ENCODE results near the gene PRR20A. TPM values are rescaled to one million over a fixed set of nuclear protein-coding genes. Genes with fewer than 3 reads are reported as not detected.
"Not testable (repeated sequence)": the region's sequence is repeated elsewhere in the genome, so short reads cannot be mapped to it uniquely, and the experiment has no call there.

Gene PRR20A
- total RNA-seq, 1 experiment from 2014 or later = not detected

DNA sequence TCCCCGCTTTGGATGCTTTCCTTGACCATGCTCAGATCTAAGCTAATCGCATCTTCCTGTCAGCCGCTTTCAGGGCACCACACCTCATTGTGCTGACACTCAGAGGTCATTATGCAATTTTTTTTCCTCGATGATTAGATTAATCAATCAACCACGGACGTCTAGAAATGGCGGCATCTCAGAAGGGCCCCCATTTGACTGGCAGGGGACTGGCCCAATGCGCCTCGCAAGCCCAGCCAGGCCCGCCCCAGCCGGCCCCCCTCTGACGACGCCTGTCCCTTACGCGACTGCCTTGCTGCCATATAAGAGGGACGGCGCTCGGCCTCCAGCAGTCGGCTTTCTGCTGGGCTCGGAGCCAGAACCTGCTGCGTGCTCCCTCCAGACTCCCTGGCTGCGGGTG, 6.5 kb downstream of the PRR20A start, which contains the start of gene PRR20B:
PRR20B (plus strand) TSS at position 301 of the 400 bp plus-strand sequence. CDS start 387 bp downstream, outside the sequence.
- H3K27me3 ChIP-seq (ENCODE audit: low read length); H3K4me3 ChIP-seq (ENCODE audit: low read length); H3K79me2 ChIP-seq (ENCODE audit: low read length); H3K9me3 ChIP-seq (ENCODE audit: low read length); H3K9me2 ChIP-seq (replicated peaks; ENCODE audit: insufficient read depth, low read length); H2AFZ ChIP-seq (ENCODE audit: low read length); H3K9ac ChIP-seq (ENCODE audit: low read length); H3K27ac ChIP-seq (ENCODE audit: low read length); H3K4me2 ChIP-seq (ENCODE audit: low read depth, low read length, poor library complexity, severe bottlenecking); H3K4me1 ChIP-seq (ENCODE audit: low read length); H4K20me1 ChIP-seq (ENCODE audit: insufficient read depth, low read depth, low read length); H3K36me3 ChIP-seq (ENCODE audit: insufficient read depth, low read length); DNase-seq: not testable (repeated sequence)

DNA sequence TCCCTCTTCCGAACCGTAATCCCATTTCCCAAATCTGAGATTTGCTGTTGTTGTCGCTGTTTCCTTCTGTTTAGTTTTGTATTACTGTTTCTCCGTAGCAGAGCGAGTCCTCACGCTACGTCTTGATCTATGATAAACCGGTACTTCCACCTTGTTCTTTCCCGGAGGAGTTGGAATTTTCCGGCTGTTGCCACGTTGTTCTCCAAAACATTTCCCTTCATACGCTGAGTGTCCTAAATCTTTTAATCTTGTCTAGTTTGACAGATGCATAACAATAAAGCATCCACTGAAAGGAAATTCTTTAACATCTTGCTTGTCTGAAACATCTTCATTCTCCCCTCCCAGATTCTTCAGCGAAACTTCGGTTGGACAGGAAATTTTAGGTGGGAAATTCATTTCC, 7.4 kb downstream of the PRR20A start:
- DNase-seq; H2AFZ ChIP-seq (ENCODE audit: low read length); H3K27ac ChIP-seq (ENCODE audit: low read length): not testable (repeated sequence)

GRCh38 chr13:57153761-57154160, 13.0 kb downstream of the PRR20A start, which contains the start of gene PRR20C:
PRR20C (plus strand) TSS chr13:57154061; CDS start chr13:57154448, 387 bp downstream.
- not testable (repeated sequence) for H3K4me2 ChIP-seq (ENCODE audit: low read depth, low read length, poor library complexity, severe bottlenecking); H2AFZ ChIP-seq (ENCODE audit: low read length); DNase-seq; H3K4me3 ChIP-seq (ENCODE audit: low read length); H3K4me1 ChIP-seq (ENCODE audit: low read length); H3K9me2 ChIP-seq (replicated peaks; ENCODE audit: insufficient read depth, low read length); H3K36me3 ChIP-seq (ENCODE audit: insufficient read depth, low read length); H4K20me1 ChIP-seq (ENCODE audit: insufficient read depth, low read depth, low read length); H3K27ac ChIP-seq (ENCODE audit: low read length); H3K9me3 ChIP-seq (ENCODE audit: low read length); H3K9ac ChIP-seq (ENCODE audit: low read length); H3K27me3 ChIP-seq (ENCODE audit: low read length); H3K79me2 ChIP-seq (ENCODE audit: low read length)

More for the DNA sequence above, 7.4 kb downstream of the PRR20A start:
- H3K9me2 ChIP-seq (replicated peaks; ENCODE audit: insufficient read depth, low read length); H3K4me2 ChIP-seq (ENCODE audit: low read depth, low read length, poor library complexity, severe bottlenecking); H3K27me3 ChIP-seq (ENCODE audit: low read length); H3K9ac ChIP-seq (ENCODE audit: low read length); H3K36me3 ChIP-seq (ENCODE audit: insufficient read depth, low read length); H3K9me3 ChIP-seq (ENCODE audit: low read length); H3K4me1 ChIP-seq (ENCODE audit: low read length); H3K79me2 ChIP-seq (ENCODE audit: low read length); H4K20me1 ChIP-seq (ENCODE audit: insufficient read depth, low read depth, low read length); H3K4me3 ChIP-seq (ENCODE audit: low read length): not testable (repeated sequence)

DNA sequence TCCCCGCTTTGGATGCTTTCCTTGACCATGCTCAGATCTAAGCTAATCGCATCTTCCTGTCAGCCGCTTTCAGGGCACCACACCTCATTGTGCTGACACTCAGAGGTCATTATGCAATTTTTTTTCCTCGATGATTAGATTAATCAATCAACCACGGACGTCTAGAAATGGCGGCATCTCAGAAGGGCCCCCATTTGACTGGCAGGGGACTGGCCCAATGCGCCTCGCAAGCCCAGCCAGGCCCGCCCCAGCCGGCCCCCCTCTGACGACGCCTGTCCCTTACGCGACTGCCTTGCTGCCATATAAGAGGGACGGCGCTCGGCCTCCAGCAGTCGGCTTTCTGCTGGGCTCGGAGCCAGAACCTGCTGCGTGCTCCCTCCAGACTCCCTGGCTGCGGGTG, 19.6 kb downstream of the PRR20A start, which contains the start of gene PRR20D:
PRR20D (plus strand) TSS at position 301 of the 400 bp plus-strand sequence. CDS start 387 bp downstream, outside the sequence.
- H3K4me2 ChIP-seq (ENCODE audit: low read depth, low read length, poor library complexity, severe bottlenecking); H3K4me3 ChIP-seq (ENCODE audit: low read length); H3K9me2 ChIP-seq (replicated peaks; ENCODE audit: insufficient read depth, low read length); H3K27ac ChIP-seq (ENCODE audit: low read length); H3K27me3 ChIP-seq (ENCODE audit: low read length); H3K79me2 ChIP-seq (ENCODE audit: low read length); H3K36me3 ChIP-seq (ENCODE audit: insufficient read depth, low read length); H3K4me1 ChIP-seq (ENCODE audit: low read length); H2AFZ ChIP-seq (ENCODE audit: low read length); DNase-seq; H4K20me1 ChIP-seq (ENCODE audit: insufficient read depth, low read depth, low read length); H3K9ac ChIP-seq (ENCODE audit: low read length); H3K9me3 ChIP-seq (ENCODE audit: low read length): not testable (repeated sequence)

- not testable (repeated sequence) for DNase-seq; H3K36me3 ChIP-seq (ENCODE audit: insufficient read depth, low read length); H3K27me3 ChIP-seq (ENCODE audit: low read length); H3K79me2 ChIP-seq (ENCODE audit: low read length); H3K9me2 ChIP-seq (replicated peaks; ENCODE audit: insufficient read depth, low read length); H2AFZ ChIP-seq (ENCODE audit: low read length); H3K9ac ChIP-seq (ENCODE audit: low read length); H3K4me3 ChIP-seq (ENCODE audit: low read length); H3K27ac ChIP-seq (ENCODE audit: low read length); H3K9me3 ChIP-seq (ENCODE audit: low read length); H4K20me1 ChIP-seq (ENCODE audit: insufficient read depth, low read depth, low read length); H3K4me1 ChIP-seq (ENCODE audit: low read length); H3K4me2 ChIP-seq (ENCODE audit: low read depth, low read length, poor library complexity, severe bottlenecking)
These were observed 26.2 kb downstream of the PRR20A start, which contains the start of gene PRR20E for GRCh38 chr13:57166897-57167296. PRR20E (plus strand) TSS chr13:57167197; CDS start chr13:57167584, 387 bp downstream.

DNA sequence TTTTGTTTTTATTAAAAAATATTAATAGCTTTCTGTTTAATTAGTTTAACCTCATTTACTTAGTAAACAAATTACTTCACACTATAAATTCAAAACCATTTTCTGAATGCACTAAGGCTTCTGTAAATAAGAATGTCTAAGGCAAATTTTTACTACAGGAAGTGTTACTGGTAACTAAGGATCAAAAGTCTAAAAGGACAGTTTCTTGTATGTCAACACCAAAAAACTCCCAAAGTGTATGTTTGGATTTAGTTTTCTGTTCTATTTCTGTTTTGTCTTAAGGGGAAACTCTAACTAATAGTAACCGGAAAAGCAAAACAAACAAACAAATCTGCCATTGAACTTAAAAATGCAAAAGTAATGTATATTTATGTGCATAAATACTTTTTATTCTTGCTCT, 50.9 kb downstream of the PRR20A start:
- no peaks in the 10 kb centered on the region for H4K20me1 ChIP-seq (ENCODE audit: insufficient read depth, low read depth, low read length)
- H3K27me3 ChIP-seq (ENCODE audit: low read length) = no peaks in the 10 kb centered on the region
- H3K9me2 ChIP-seq (replicated peaks; ENCODE audit: insufficient read depth, low read length) = no peaks in the 10 kb centered on the region
- no peak overlapping the region for H2AFZ ChIP-seq (ENCODE audit: low read length)
- H3K27ac ChIP-seq (ENCODE audit: low read length) = no peak overlapping the region
- H3K36me3 ChIP-seq (ENCODE audit: insufficient read depth, low read length) = no peaks in the 10 kb centered on the region
- no peaks in the 10 kb centered on the region for H3K9me3 ChIP-seq (ENCODE audit: low read length)
- no peak overlapping the region for H3K4me3 ChIP-seq (ENCODE audit: low read length)
- H3K9ac ChIP-seq (ENCODE audit: low read length) = no peak overlapping the region
- H3K79me2 ChIP-seq (ENCODE audit: low read length) = no peaks in the 10 kb centered on the region
- DNase-seq = no peak
- H3K4me2 ChIP-seq (ENCODE audit: low read depth, low read length, poor library complexity, severe bottlenecking) = no peak overlapping the region
- H3K4me1 ChIP-seq (ENCODE audit: low read length) = no peaks in the 10 kb centered on the region

Small RNA genes lying within 50 kb of the gene (small RNA-seq; reads per million reads assigned to genes)
- gene PRR20FP = not detected

Other genes with a start within 250 kb of the PRR20A start
- not detected in 2 replicates for gene PRR20B, start 6.6 kb downstream of the PRR20A start, total RNA-seq (2014; rRNA removed; shearing (Covaris generic); ENCODE audit: low replicate concordance)
- gene PRR20C, start 13.1 kb downstream of the PRR20A start, total RNA-seq (2014; rRNA removed; shearing (Covaris generic); ENCODE audit: low replicate concordance) = not detected in 2 replicates
- not detected in 2 replicates for gene PRR20D, start 19.7 kb downstream of the PRR20A start, total RNA-seq (2014; rRNA removed; shearing (Covaris generic); ENCODE audit: low replicate concordance)
- gene PRR20E, start 26.3 kb downstream of the PRR20A start, total RNA-seq (2014; rRNA removed; shearing (Covaris generic); ENCODE audit: low replicate concordance) = not detected in 2 replicates